GM19043 (cell line): ENCODE measurements around the gene CCNB1.
"Not testable (repeated sequence)": the region's sequence is repeated elsewhere in the genome, so short reads cannot be mapped to it uniquely, and the experiment has no call there.

ENCODE experiments used
- ATAC-seq: cut with Tn5 transposase; IDR thresholded peaks from one replicate; pipeline ENCODE4 v1.9.1; 2021; ENCODE audit warnings: low read depth; ENCODE audit not compliant: unreplicated experiment

Gene CCNB1

GRCh38 chr5:69166686-69167492, at the start of gene CCNB1:
Gene CCNB1, plus strand, starts transcription at chr5:69167150. Its CDS starts 113 bp downstream, at chr5:69167263.
- ATAC-seq = peak; percentile 98

- no peak for ATAC-seq
Observed at GRCh38 chr5:69129413-69129812, 37.5 kb upstream of the CCNB1 start.

GRCh38 chr5:69130241-69130640, 36.7 kb upstream of the CCNB1 start:
- ATAC-seq = no peak

GRCh38 chr5:69131304-69131703, 35.6 kb upstream of the CCNB1 start:
- ATAC-seq = no peak

- no peak for ATAC-seq
Observed at GRCh38 chr5:69134126-69134525, 32.8 kb upstream of the CCNB1 start.

- ATAC-seq = peak; percentile 90
Observed at GRCh38 chr5:69136293-69136692, 30.7 kb upstream of the CCNB1 start.

- ATAC-seq = not testable (repeated sequence)
Observed at GRCh38 chr5:69137208-69137607, 29.7 kb upstream of the CCNB1 start.

- ATAC-seq = no peak
Observed at GRCh38 chr5:69137807-69138206, 29.1 kb upstream of the CCNB1 start.

GRCh38 chr5:69138766-69139165, 28.2 kb upstream of the CCNB1 start:
- ATAC-seq = no peak

GRCh38 chr5:69140239-69140638, 26.7 kb upstream of the CCNB1 start:
- not testable (repeated sequence) for ATAC-seq

- no peak for ATAC-seq
Observed at GRCh38 chr5:69140827-69141226, 26.1 kb upstream of the CCNB1 start.

- not testable (repeated sequence) for ATAC-seq
Observed at GRCh38 chr5:69148576-69148975, 18.4 kb upstream of the CCNB1 start.

- ATAC-seq = no peak
Observed at GRCh38 chr5:69148981-69149675, 17.8 kb upstream of the CCNB1 start.

GRCh38 chr5:69149676-69150010, 17.3 kb upstream of the CCNB1 start:
- ATAC-seq = no peak

GRCh38 chr5:69152731-69153130, 14.2 kb upstream of the CCNB1 start:
- no peak for ATAC-seq

GRCh38 chr5:69156456-69156855, 10.5 kb upstream of the CCNB1 start:
- no peak for ATAC-seq

- ATAC-seq = no peak
Observed at GRCh38 chr5:69158039-69158438, 8.9 kb upstream of the CCNB1 start.

GRCh38 chr5:69160651-69161050, 6.3 kb upstream of the CCNB1 start:
- ATAC-seq = no peak

GRCh38 chr5:69167493-69167855, 524 bp downstream of the CCNB1 start:
- no peak for ATAC-seq

GRCh38 chr5:69167929-69168328, 979 bp downstream of the CCNB1 start:
- ATAC-seq = no peak

- no peak for ATAC-seq
Observed at GRCh38 chr5:69170495-69170894, 3.5 kb downstream of the CCNB1 start.

- ATAC-seq = no peak
Observed at GRCh38 chr5:69170969-69171368, 4.0 kb downstream of the CCNB1 start.
